ENCODE measurements around the gene MYO1H. TPM values are rescaled to one million over a fixed set of nuclear protein-coding genes. Genes with fewer than 3 reads are reported as not detected.

The MYO1H gene
- total RNA-seq, 4 donors from 2014 or later, result not detected

DNA sequence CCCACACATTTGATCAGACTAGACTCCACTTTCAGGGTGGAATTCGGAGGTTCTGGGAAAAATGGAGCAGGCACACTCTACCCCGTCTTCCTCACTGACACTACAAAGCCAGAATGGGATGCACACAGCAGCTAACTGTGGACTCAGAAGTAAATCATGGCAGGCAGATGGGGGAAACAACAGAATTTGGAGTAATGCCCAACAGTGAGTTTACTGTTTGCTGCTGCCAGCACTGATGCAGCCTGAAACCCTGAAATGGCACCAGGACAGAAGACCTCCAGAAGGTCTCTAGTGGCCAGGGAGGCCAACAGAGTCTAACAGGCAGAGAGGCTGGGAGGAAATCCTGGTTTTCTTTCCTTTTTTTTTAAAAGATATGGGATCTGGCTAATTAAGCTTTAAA is 104.8 kb downstream of the MYO1H start:
- no peak for TF ChIP-seq POLR2AphosphoS5 (IDR thresholded peaks at IDR 0.05)
- no peak for TF ChIP-seq EP300 (IDR thresholded peaks at IDR 0.05)
- TF ChIP-seq POLR2A (IDR thresholded peaks at IDR 0.05; ENCODE audit: low read depth), result no peak
- TF ChIP-seq, protein P1, sequence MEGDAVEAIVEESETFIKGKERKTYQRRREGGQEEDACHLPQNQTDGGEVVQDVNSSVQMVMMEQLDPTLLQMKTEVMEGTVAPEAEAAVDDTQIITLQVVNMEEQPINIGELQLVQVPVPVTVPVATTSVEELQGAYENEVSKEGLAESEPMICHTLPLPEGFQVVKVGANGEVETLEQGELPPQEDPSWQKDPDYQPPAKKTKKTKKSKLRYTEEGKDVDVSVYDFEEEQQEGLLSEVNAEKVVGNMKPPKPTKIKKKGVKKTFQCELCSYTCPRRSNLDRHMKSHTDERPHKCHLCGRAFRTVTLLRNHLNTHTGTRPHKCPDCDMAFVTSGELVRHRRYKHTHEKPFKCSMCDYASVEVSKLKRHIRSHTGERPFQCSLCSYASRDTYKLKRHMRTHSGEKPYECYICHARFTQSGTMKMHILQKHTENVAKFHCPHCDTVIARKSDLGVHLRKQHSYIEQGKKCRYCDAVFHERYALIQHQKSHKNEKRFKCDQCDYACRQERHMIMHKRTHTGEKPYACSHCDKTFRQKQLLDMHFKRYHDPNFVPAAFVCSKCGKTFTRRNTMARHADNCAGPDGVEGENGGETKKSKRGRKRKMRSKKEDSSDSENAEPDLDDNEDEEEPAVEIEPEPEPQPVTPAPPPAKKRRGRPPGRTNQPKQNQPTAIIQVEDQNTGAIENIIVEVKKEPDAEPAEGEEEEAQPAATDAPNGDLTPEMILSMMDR (IDR thresholded peaks at IDR 0.05), result no peak
- intact Hi-C loops (cut with DNase I), result no loop called here
- 94% methylated on average over 2 of the region's 2 CpGs for WGBS

DNA sequence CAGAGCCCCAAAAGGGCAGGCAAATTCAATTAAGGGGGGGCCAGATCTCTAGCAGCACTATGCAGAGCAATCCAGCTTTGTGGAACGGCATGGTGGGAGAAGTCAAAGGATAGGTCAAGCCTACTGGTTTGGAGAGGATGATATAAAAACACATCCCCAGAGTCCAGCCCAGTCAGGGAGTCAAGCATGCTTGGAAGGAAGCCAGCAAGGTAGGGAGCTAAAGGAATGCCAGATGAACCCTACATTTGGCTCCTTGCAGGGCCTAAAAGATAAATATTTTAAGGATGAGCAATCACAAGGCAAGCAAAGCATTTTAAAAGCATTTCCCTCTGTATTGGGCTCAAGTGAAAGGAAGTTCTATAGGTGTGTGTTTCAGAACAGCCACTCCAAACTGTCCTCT is 108.0 kb downstream of the MYO1H start:
- peaks cover 51 to 86% (median 70%) of the 10 kb centered on the region in 4 donors for H3K36me3 ChIP-seq
- 81% methylated on average over 1 of the region's 1 CpG for WGBS

More for the DNA sequence above, 104.8 kb downstream of the MYO1H start:
- no peaks in the 10 kb centered on the region for H3K27me3 ChIP-seq
- H3K27ac ChIP-seq (replicated peaks in 1 of 4), result peak overlapping the region in 1 of 4 donors; percentile 66
- peaks cover 55 to 93% (median 80%) of the 10 kb centered on the region in 4 donors for H3K36me3 ChIP-seq
- no peak for DNase-seq (ENCODE audit: extremely low spot score)
- no peaks in the 10 kb centered on the region for H3K9me3 ChIP-seq
- H3K4me1 ChIP-seq, result peaks cover 11 to 94% (median 63%) of the 10 kb centered on the region in 4 donors
- no peak overlapping the region for H3K4me3 ChIP-seq

DNA sequence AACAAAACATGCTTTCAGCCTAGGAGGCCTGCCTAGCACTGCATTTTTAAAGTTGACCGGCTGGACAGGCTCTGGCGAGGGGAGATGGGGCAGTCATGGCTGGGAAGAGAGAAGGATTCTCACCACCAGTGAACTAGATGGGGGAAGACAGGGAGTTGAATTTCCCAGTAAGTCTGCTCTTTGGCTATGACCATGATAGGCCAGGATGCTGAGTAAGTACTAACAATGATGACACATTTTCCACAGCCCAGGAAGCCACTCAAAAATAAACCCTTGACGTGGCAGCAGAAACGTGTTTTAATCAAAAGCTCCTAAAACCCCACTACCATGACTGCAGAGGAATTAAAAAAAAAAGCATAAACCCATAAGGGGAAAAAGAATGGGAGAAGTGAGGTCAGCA is 110.4 kb downstream of the MYO1H start:
- Histone ChIP-seq H3K27me3 (no peaks in the 10 kb centered on the region), H3K36me3 (peaks cover 37 to 62% (median 52%) of the 10 kb centered on the region in 4 donors), H3K9me3 (no peaks in the 10 kb centered on the region), H3K27ac (replicated peaks in 1 of 4) (peak overlapping the region; percentile 91 to 98 (median 96)), H3K4me1 (peaks cover 63 to 95% (median 83%) of the 10 kb centered on the region in 4 donors), H3K4me3 (no peak overlapping the region)
- intact Hi-C loops (cut with DNase I), result no loop called here
- WGBS, result 48% methylated on average over 4 of the region's 4 CpGs
- no peak for DNase-seq (ENCODE audit: extremely low spot score)
- TF ChIP-seq POLR2A (IDR thresholded peaks at IDR 0.05; ENCODE audit: low read depth) (no peak), POLR2AphosphoS5 (IDR thresholded peaks at IDR 0.05) (peak in 1 of 2 donors; percentile 18), EP300 (IDR thresholded peaks at IDR 0.05) (no peak)

More for the DNA sequence above, 108.0 kb downstream of the MYO1H start:
- H3K9me3 ChIP-seq, result no peaks in the 10 kb centered on the region
- H3K27ac ChIP-seq (replicated peaks in 1 of 4), result peak overlapping the region; percentile 91 to 98 (median 96)
- peaks cover 40 to 95% (median 81%) of the 10 kb centered on the region in 4 donors for H3K4me1 ChIP-seq
- intact Hi-C loops (cut with DNase I), result no loop called here
- DNase-seq (ENCODE audit: extremely low spot score), result no peak
- no peak for TF ChIP-seq POLR2AphosphoS5 (IDR thresholded peaks at IDR 0.05)
- no peak for TF ChIP-seq EP300 (IDR thresholded peaks at IDR 0.05)
- TF ChIP-seq, protein P1 (IDR thresholded peaks at IDR 0.05), result no peak
- no peak for TF ChIP-seq POLR2A (IDR thresholded peaks at IDR 0.05; ENCODE audit: low read depth)
- H3K27me3 ChIP-seq, result no peaks in the 10 kb centered on the region
- H3K4me3 ChIP-seq, result no peak overlapping the region

DNA sequence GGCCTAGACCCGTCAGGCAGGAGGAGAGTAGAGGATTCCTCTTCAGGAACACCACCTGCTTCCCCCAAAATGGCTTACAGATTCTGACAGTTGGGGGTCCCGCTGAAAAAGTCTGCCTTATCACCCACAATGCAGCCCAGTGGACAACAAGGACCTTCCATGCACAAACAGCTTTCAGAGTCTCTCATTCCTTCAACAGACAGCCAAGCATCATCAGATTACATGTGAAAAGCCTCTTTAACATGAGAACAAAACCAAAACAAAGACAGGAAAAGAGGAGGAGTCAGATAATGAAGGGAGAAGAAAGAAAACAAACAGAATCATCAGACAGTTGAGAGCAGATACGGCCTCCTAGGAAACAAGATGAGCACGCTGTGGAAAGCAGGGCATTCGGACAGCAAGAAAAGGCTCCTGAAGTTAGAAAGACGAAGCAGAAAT is 111.1 kb downstream of the MYO1H start:
- no peaks in the 10 kb centered on the region for H3K27me3 ChIP-seq
- H3K4me3 ChIP-seq, result peak overlapping the region in 1 of 4 donors; percentile 13
- peaks cover 30 to 55% (median 45%) of the 10 kb centered on the region in 4 donors for H3K36me3 ChIP-seq
- 48% methylated on average over 6 of the region's 6 CpGs for WGBS
- H3K27ac ChIP-seq (replicated peaks in 1 of 4), result peak overlapping the region; percentile 91 to 98 (median 96)
- TF ChIP-seq POLR2A (IDR thresholded peaks at IDR 0.05; ENCODE audit: low read depth) (no peak), POLR2AphosphoS5 (IDR thresholded peaks at IDR 0.05) (no peak), EP300 (IDR thresholded peaks at IDR 0.05) (no peak)
- TF ChIP-seq, protein P1 (IDR thresholded peaks at IDR 0.05), result no peak
- DNase-seq (ENCODE audit: extremely low spot score), result no peak
- H3K4me1 ChIP-seq, result peaks cover 70 to 99% (median 90%) of the 10 kb centered on the region in 4 donors
- H3K9me3 ChIP-seq, result no peaks in the 10 kb centered on the region
- intact Hi-C loops (cut with DNase I), result no loop called here

DNA sequence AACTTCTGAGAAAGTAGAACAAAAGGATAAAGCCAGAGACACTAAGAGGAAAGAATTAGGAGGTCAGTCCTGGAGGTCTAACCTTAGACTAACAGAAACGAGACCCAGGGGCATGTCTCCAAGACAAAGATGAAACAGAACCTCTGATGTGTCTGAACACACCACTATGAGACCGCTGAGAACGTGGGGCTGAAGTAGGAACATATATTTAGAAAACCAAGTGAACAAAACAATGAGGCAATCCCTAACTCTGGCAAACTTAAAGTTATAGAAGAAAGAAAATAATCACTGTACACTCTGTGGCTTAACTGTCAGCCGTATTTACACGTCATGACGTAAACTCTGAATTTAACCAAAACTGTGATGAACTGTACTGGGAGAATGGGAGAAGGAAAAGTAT is 111.5 kb downstream of the MYO1H start:
- Histone ChIP-seq H3K27me3 (no peaks in the 10 kb centered on the region), H3K9me3 (no peaks in the 10 kb centered on the region), H3K36me3 (peaks cover 28 to 50% (median 41%) of the 10 kb centered on the region in 4 donors), H3K27ac (replicated peaks in 1 of 4) (peak overlapping the region; percentile 91 to 98 (median 96)), H3K4me1 (peaks cover 75 to 100% (median 94%) of the 10 kb centered on the region in 4 donors), H3K4me3 (peak overlapping the region in 1 of 4 donors; percentile 13)
- 44% methylated on average over 6 of the region's 6 CpGs for WGBS
- intact Hi-C loops (cut with DNase I), result no loop called here
- DNase-seq (ENCODE audit: extremely low spot score), result no peak
- TF ChIP-seq, protein P1 (IDR thresholded peaks at IDR 0.05), result no peak
- TF ChIP-seq POLR2A (IDR thresholded peaks at IDR 0.05; ENCODE audit: low read depth) (no peak), POLR2AphosphoS5 (IDR thresholded peaks at IDR 0.05) (peak; percentile 12 to 62), EP300 (IDR thresholded peaks at IDR 0.05) (no peak)
